GM19455 (cell line): ENCODE results near the gene EML4.
"Not testable (repeated sequence)": the region's sequence is repeated elsewhere in the genome, so short reads cannot be mapped to it uniquely, and the experiment has no call there.

Source experiments
- ATAC-seq: cut with Tn5 transposase; IDR thresholded peaks from one replicate; pipeline ENCODE4 v1.9.1; 2021; ENCODE audit not compliant: unreplicated experiment

Gene EML4

GRCh38 chr2:42327125-42327524 is 158.0 kb downstream of the EML4 start:
- ATAC-seq = no peak

- no peak for ATAC-seq
Measured at GRCh38 chr2:42328148-42328833, 159.1 kb downstream of the EML4 start.

- no peak for ATAC-seq
Measured at GRCh38 chr2:42328923-42329322, 159.8 kb downstream of the EML4 start.

GRCh38 chr2:42329736-42330135 is 160.6 kb downstream of the EML4 start:
- ATAC-seq = no peak

GRCh38 chr2:42331569-42332284 is 162.6 kb downstream of the EML4 start:
- ATAC-seq = no peak

GRCh38 chr2:42332575-42332974 is 163.4 kb downstream of the EML4 start:
- ATAC-seq = no peak

- ATAC-seq = no peak
Measured at GRCh38 chr2:42333579-42333978, 164.4 kb downstream of the EML4 start.

GRCh38 chr2:42334220-42334619 is 165.1 kb downstream of the EML4 start:
- no peak for ATAC-seq

GRCh38 chr2:42334865-42335264 is 165.7 kb downstream of the EML4 start:
- not testable (repeated sequence) for ATAC-seq

GRCh38 chr2:42335514-42336104 is 166.5 kb downstream of the EML4 start:
- no peak for ATAC-seq

GRCh38 chr2:42336361-42336965 is 167.3 kb downstream of the EML4 start:
- ATAC-seq = no peak

- ATAC-seq = no peak
Measured at GRCh38 chr2:42337356-42337820, 168.2 kb downstream of the EML4 start.

- no peak for ATAC-seq
Measured at GRCh38 chr2:42337846-42338566, 168.9 kb downstream of the EML4 start.

- no peak for ATAC-seq
Measured at GRCh38 chr2:42338567-42339190, 169.5 kb downstream of the EML4 start.

GRCh38 chr2:42339191-42339912 is 170.2 kb downstream of the EML4 start:
- ATAC-seq = no peak

GRCh38 chr2:42340045-42340937 is 171.1 kb downstream of the EML4 start:
- ATAC-seq = no peak

GRCh38 chr2:42340938-42341636 is 171.9 kb downstream of the EML4 start:
- ATAC-seq = no peak

GRCh38 chr2:42342061-42342794 is 173.1 kb downstream of the EML4 start:
- no peak for ATAC-seq
